ENCODE measurements around the gene TMEM109.

The TMEM109 gene

GRCh38 chr11:60968223-60968622 lies 54.3 kb downstream of the TMEM109 start:
- no peak for DNase-seq (ENCODE audit: low read depth in 2 of 2)

- peak; percentile 65 to 71 for DNase-seq (ENCODE audit: low read depth in 2 of 2)
Measured at GRCh38 chr11:60970369-60970774, 56.4 kb downstream of the TMEM109 start.

- no peak for DNase-seq (ENCODE audit: low read depth in 2 of 2)
Measured at GRCh38 chr11:60970890-60971289, 56.9 kb downstream of the TMEM109 start.

GRCh38 chr11:60971520-60971919 lies 57.6 kb downstream of the TMEM109 start, which contains the start of gene CD6:
CD6 (plus strand) TSS chr11:60971680; CDS start chr11:60971866, 186 bp downstream.
- DNase-seq (ENCODE audit: low read depth in 2 of 2): peak in 1 of 2 donors; percentile 31

- no peak for DNase-seq (ENCODE audit: low read depth in 2 of 2)
Measured at GRCh38 chr11:60972182-60973030, 58.4 kb downstream of the TMEM109 start.

Measured in stimulated activated CD8-positive, alpha-beta memory T cell treated with anti-CD3 and anti-CD28 coated beads, Interleukin-7, amount 100 ng/mL, for 1 hour (primary cell).